Body of pancreas (tissue), 4 donors: ENCODE data around the gene CST9L. TPM values are rescaled to one million over a fixed set of nuclear protein-coding genes. Genes with fewer than 3 reads are reported as not detected.

Experiments
- ATAC-seq: fragments of 150-250 bp; one replicate; pipeline ENCODE4 v1.9.1; 2016
- DNase-seq, 4 donors: peaks; one replicate each; pipeline ENCODE4 v3.0.0-alpha.2; 2019
- H3K27ac ChIP-seq, 4 donors: fragments of 200-600 bp; sonication (generic); 1 replicate in 3 of 4; 2 replicates in 1 of 4; pipeline versions ENCODE4 v1.5.1 to v1.6.1; 2016 to 2019; ENCODE audit warnings: mild to moderate bottlenecking in 1 of 4, mixed read lengths in 1 of 4, moderate library complexity in 1 of 4
- H3K27me3 ChIP-seq, 2 donors: fragments of 200-600 bp; sonication (generic); one replicate each; pipeline ENCODE4 v1.6.0; 2016; ENCODE audit warnings: mild to moderate bottlenecking in 1 of 2
- H3K36me3 ChIP-seq, 2 donors: fragments of 200-600 bp; sonication (generic); replicated peaks in 1 of 2; 2 replicates each; pipeline ENCODE4 v1.5.1; 2016; ENCODE audit warnings: low read depth in 2 of 2; ENCODE audit not compliant: insufficient read depth in 1 of 2
- H3K4me1 ChIP-seq: fragments of 200-600 bp; sonication (generic); one replicate; pipeline ENCODE4 v1.6.0; 2016
- H3K4me3 ChIP-seq, 2 donors: fragments of 200-600 bp; sonication (generic); 1 replicate in 1 of 2; 2 replicates in 1 of 2; pipeline ENCODE4 v1.5.1; 2016 to 2019
- H3K9me3 ChIP-seq, 3 donors: fragments of 200-600 bp; sonication (generic); 1 replicate in 2 of 3; 2 replicates in 1 of 3; pipeline ENCODE4 v1.5.1; 2016
- POLR2A ChIP-seq, 3 donors: fragments of 450-650 bp; IDR thresholded peaks; one replicate each; pipeline ENCODE4 v1.6.1; 2016; ENCODE audit warnings: antibody characterized with exemption in 3 of 3, mild to moderate bottlenecking in 2 of 3
- WGBS, 2 donors: methylation state at CpG; one replicate each; pipeline ENCODE4 v1.1.5; 2017; 5-methylcytosine and 5-hydroxymethylcytosine counted together
- intact Hi-C: fragments of 100-400 bp; cut with DNase I; formaldehyde crosslinking; loops from one replicate; pipeline ENCODE4 v1.15.1; 2023
- total RNA-seq, 2 donors: library from RNA; depleted of rRNA; stranded (reverse); fragments of >200 nt; gene quantifications; one replicate each; pipeline ENCODE4 v1.1.0, GENCODE V29; 2016
- TF ChIP-seq, protein P1 (sequence below), 7 experiments: fragments of 450-650 bp in 4 of 7; fragments of 200-600 bp in 3 of 7; sonication (generic) in 3 of 7; IDR thresholded peaks; one replicate each; pipeline ENCODE4 v1.5.1; 2016 to 2019; ENCODE audit warnings: antibody characterized with exemption in 7 of 7

The CST9L gene
- total RNA-seq, 2 donors from 2014 or later = not detected

DNA sequence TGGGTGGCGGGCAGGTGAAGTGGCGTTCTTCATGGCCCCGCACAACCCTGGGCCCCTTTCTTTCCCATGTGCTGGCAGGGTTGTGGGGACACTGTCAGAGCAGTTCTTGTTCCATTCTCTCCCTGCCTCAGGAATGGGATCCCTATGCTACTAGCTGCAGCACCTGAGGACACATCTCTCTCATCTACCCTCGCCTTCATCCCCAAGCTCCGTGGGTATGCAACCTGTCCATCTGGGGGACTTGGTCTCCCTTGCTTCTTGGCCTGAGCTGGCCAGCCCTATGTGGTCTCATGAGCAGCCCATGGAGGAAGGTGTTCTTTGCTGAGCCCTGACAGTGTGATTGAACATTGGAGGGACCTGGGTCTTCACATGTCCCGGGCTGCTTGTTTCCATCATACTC lies 24.2 kb downstream of the CST9L start:
- DNase-seq = no peak

DNA sequence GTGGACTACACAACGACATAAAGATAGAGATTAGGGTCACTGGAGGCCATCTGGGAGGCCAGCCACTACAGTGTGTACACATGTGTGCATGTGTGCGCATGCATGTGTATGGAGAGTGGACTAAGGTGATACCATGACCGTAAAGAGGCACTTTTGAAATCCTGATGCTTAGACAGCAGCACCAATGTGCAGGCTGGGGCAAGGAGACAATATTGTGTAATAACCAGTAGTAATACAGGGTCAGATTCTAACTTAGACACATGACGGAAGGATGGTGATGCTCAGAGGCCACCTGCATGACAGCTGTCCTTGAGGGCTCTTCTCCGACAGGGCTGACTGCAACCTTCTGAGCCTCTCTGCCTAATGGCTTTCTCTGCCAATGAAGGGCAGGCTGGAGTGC lies 25.5 kb downstream of the CST9L start:
- Histone ChIP-seq H3K4me3 (no peak overlapping the region), H3K36me3 (no peaks in the 10 kb centered on the region), H3K4me1 (no peaks in the 10 kb centered on the region), H3K27me3 (no peaks in the 10 kb centered on the region), H3K9me3 (no peaks in the 10 kb centered on the region), H3K27ac (no peak overlapping the region)
- 42 to 43% methylated on average over 5 of the region's 5 CpGs for WGBS, 2 donors
- intact Hi-C loops = no loop called here
- no peak for DNase-seq
- TF ChIP-seq, protein P1, sequence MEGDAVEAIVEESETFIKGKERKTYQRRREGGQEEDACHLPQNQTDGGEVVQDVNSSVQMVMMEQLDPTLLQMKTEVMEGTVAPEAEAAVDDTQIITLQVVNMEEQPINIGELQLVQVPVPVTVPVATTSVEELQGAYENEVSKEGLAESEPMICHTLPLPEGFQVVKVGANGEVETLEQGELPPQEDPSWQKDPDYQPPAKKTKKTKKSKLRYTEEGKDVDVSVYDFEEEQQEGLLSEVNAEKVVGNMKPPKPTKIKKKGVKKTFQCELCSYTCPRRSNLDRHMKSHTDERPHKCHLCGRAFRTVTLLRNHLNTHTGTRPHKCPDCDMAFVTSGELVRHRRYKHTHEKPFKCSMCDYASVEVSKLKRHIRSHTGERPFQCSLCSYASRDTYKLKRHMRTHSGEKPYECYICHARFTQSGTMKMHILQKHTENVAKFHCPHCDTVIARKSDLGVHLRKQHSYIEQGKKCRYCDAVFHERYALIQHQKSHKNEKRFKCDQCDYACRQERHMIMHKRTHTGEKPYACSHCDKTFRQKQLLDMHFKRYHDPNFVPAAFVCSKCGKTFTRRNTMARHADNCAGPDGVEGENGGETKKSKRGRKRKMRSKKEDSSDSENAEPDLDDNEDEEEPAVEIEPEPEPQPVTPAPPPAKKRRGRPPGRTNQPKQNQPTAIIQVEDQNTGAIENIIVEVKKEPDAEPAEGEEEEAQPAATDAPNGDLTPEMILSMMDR (IDR thresholded peaks at IDR 0.05) = no peak
- no peak for TF ChIP-seq POLR2A (IDR thresholded peaks at IDR 0.05)
- ATAC-seq = no peak

More for the DNA sequence above, 24.2 kb downstream of the CST9L start:
- Histone ChIP-seq H3K9me3 (no peaks in the 10 kb centered on the region), H3K4me1 (no peaks in the 10 kb centered on the region), H3K27me3 (no peaks in the 10 kb centered on the region), H3K36me3 (no peaks in the 10 kb centered on the region), H3K27ac (no peak overlapping the region), H3K4me3 (no peak overlapping the region)
- no peak for TF ChIP-seq POLR2A (IDR thresholded peaks at IDR 0.05)
- TF ChIP-seq, protein P1 (IDR thresholded peaks at IDR 0.05) = no peak
- ATAC-seq = no peak
- intact Hi-C loops = no loop called here
- WGBS, 2 donors = 79 to 82% methylated on average over 6 of the region's 6 CpGs

DNA sequence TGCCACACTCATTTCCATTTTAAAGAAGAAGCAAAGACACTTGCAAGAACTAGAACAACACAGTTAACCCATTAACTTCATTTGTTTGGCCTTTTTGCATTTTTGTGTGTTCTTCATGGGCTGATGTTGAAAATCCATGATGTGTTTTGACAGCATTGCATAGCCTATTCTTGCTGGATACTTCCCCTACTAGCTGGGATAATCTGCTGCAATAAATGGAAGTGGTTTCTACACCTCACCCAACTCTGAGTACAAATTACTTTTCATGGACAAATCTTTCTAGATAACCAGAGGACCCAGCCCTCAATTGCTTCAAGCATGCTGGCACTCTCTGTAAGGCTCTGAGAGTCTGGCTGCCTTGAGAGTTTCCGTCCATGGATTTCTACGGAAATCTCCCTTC lies 26.5 kb downstream of the CST9L start:
- ATAC-seq (no peak), DNase-seq (no peak)
- Histone ChIP-seq H3K4me3 (no peak overlapping the region), H3K9me3 (no peaks in the 10 kb centered on the region), H3K27me3 (no peaks in the 10 kb centered on the region), H3K36me3 (no peaks in the 10 kb centered on the region), H3K27ac (no peak overlapping the region), H3K4me1 (no peaks in the 10 kb centered on the region)
- no peak for TF ChIP-seq POLR2A (IDR thresholded peaks at IDR 0.05)
- WGBS, 2 donors = 45 to 61% methylated on average over 2 of the region's 2 CpGs
- intact Hi-C loops = no loop called here

DNA sequence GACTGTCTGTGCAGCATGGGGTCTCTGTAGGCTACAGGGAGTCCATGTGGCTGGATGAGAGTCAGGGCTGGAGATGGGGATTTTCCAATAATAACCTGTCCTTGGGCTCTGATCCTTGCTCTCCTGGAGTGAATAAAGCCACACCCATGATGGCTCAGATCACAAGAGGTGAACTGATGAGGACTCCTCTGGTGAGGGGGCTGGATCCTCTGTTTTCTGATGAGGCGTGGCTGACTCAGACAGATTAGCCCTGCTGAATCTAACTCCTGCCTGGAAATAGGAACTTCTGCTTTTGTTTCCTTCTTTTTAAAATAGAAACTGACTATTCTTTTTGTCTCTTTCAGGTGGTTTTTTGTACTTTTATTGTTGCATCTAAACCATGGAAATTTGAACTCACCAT lies 27.0 kb downstream of the CST9L start:
- no peak for TF ChIP-seq POLR2A (IDR thresholded peaks at IDR 0.05)
- TF ChIP-seq, protein P1 (IDR thresholded peaks at IDR 0.05) = no peak
- no peak for ATAC-seq
- Histone ChIP-seq H3K9me3 (no peaks in the 10 kb centered on the region), H3K4me3 (no peak overlapping the region), H3K27me3 (no peaks in the 10 kb centered on the region), H3K27ac (no peak overlapping the region), H3K36me3 (no peaks in the 10 kb centered on the region), H3K4me1 (no peaks in the 10 kb centered on the region)
- intact Hi-C loops = no loop called here
- DNase-seq = no peak
- WGBS, 2 donors = 37 to 72% methylated on average over 1 of the region's 1 CpG

DNA sequence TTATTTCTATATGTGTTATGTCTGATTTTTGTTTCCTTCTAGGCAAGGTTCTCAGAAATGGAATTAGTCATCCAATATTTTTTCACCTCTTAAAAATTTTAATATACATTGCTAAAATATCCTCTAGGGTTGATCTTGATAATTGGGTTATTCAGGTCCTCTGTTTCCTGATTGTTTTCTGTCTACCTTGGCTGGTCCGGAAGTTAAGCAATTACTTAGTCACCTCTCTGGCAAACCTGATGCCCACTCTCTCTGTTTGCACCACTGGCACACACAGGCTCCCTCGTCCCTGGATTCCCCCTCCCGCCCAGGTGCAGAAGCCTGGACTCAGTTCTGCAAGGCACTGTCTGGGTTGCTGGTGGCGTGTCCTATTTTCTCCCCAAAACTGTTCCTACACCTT lies 27.7 kb downstream of the CST9L start:
- TF ChIP-seq, protein P1 (IDR thresholded peaks at IDR 0.05) = no peak
- TF ChIP-seq POLR2A (IDR thresholded peaks at IDR 0.05) = no peak
- WGBS, 2 donors = 53 to 60% methylated on average over 4 of the region's 4 CpGs
- no peak for DNase-seq

More for the DNA sequence above, 27.7 kb downstream of the CST9L start:
- no peak for ATAC-seq
- intact Hi-C loops = no loop called here
- Histone ChIP-seq H3K27me3 (no peaks in the 10 kb centered on the region), H3K27ac (no peak overlapping the region), H3K9me3 (no peaks in the 10 kb centered on the region), H3K4me1 (no peaks in the 10 kb centered on the region), H3K36me3 (no peaks in the 10 kb centered on the region), H3K4me3 (no peak overlapping the region)
